Measurements from ENCODE around the gene ARG2. TPM values are rescaled to one million over a fixed set of nuclear protein-coding genes. Genes with fewer than 3 reads are reported as not detected.

Gene ARG2
- total and polyA plus RNA-seq, 2 of the 4 experiments (the other 2 are of a cell fraction): 1.1 to 2.5 TPM

DNA sequence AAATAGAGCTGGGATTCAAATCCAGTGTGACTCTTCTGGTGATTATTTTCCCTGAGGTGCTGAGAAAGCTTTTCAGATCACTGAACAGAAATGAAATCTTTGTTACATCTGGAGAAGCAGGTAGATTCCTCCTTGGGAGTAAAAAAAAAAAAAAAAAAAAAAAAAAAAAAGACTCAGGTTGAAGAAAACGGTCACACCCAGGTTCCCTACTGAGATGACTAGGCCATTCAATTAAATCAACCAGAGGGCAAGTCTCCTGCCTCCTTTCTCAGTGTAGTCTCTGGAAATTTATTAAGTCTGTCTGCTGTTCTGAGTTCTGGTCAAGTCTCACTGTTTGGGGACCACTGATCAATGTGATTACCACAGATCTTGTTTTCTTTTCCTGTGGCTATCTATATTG is 24.0 kb downstream of the ARG2 start:
- Histone ChIP-seq H2BK5ac (ENCODE audit: low read depth, low read length, poor library complexity, severe bottlenecking) (no peak overlapping the region), H4K20me1 (ENCODE audit: insufficient read depth, low read length) (no peaks in the 10 kb centered on the region), H3K9me3 (ENCODE audit: control insufficient read depth, insufficient read depth, low read length) (no peaks in the 10 kb centered on the region), H4K5ac (ENCODE audit: low read depth, low read length) (no peak overlapping the region), H2AK5ac (ENCODE audit: low read depth, low read length) (no peak overlapping the region), H3K27me3 (ENCODE audit: control insufficient read depth, insufficient read depth, low read length) (no peaks in the 10 kb centered on the region), H2BK20ac (ENCODE audit: low read depth, low read length) (no peak overlapping the region), H3K4me2 (ENCODE audit: low read depth, low read length) (no peak overlapping the region), H3K9ac (ENCODE audit: low read depth, low read length) (no peak overlapping the region), H3K56ac (ENCODE audit: extremely low read depth, insufficient read depth, low read length) (no peak overlapping the region), H3K4me3 (ENCODE audit: insufficient read depth, low read depth, low read length) (no peak overlapping the region), H3K4me1 (ENCODE audit: control insufficient read depth, insufficient read depth, low read length) (no peaks in the 10 kb centered on the region), H3K27ac (ENCODE audit: insufficient read depth, low read length) (no peak overlapping the region), H4K91ac (ENCODE audit: insufficient read depth, low read depth, low read length) (no peak overlapping the region), H3K14ac (replicated peaks; ENCODE audit: low read depth, low read length) (no peak overlapping the region), H2BK120ac (ENCODE audit: low read depth, low read length) (no peak overlapping the region), H3K4ac (ENCODE audit: low read depth, low read length) (no peak overlapping the region), H4K8ac (ENCODE audit: low read depth in 2 of 2, low read length in 2 of 2) (no peak overlapping the region), H3K9me1 (ENCODE audit: insufficient read depth, low read length) (peaks cover 3% of the 10 kb centered on the region; the same call in 1 of the 2 replicates), H3K36me3 (ENCODE audit: control insufficient read depth, insufficient read depth, low read length) (peaks cover 8% of the 10 kb centered on the region), H2AFZ (replicated peaks; ENCODE audit: low read length, poor library complexity) (no peak overlapping the region), H2AK9ac (replicated peaks; ENCODE audit: low read depth, low read length, poor library complexity) (no peak overlapping the region), H3K23ac (ENCODE audit: low read depth, low read length) (no peak overlapping the region), H3K18ac (ENCODE audit: low read depth, low read length) (no peak overlapping the region), H2BK15ac (ENCODE audit: low read depth, low read length) (no peak overlapping the region), H3K79me1 (ENCODE audit: low read depth in 1 of 2, low read length in 2 of 2) (no peaks in the 10 kb centered on the region)
- no peak for ATAC-seq (ENCODE audit: low read depth)
- dilution Hi-C loops (cut with HindIII; ENCODE audit: low sequenced_read_pairs, unreplicated experiment): no loop called here
- BruUV-seq (replicated peaks): no TSS peak
- no peak for DNase-seq
- WGBS, 2 experiments (ENCODE audit: extremely low coverage in 2 of 2, insufficient read length in 1 of 2): no CpG with 5 or more reads among the region's 1 CpG
- POLR2A ChIA-PET (ENCODE audit: unreplicated experiment): no interaction called here
- in situ Hi-C loops (cut with MboI; ENCODE audit: low sequenced_read_pairs): no loop called here
- TF ChIP-seq POLR2A (IDR thresholded peaks at IDR 0.05; ENCODE audit: low read depth, low read length) (no peak), MAFK (IDR thresholded peaks at IDR 0.05; ENCODE audit: low read depth, low read length) (no peak), MXI1 (IDR thresholded peaks at IDR 0.05; ENCODE audit: borderline replicate concordance, low read depth, low read length) (no peak), RFX5 (IDR thresholded peaks at IDR 0.05; ENCODE audit: low read depth, low read length) (no peak), RAD21 (IDR thresholded peaks at IDR 0.05; ENCODE audit: low read length) (no peak), FOS (IDR thresholded peaks at IDR 0.05; ENCODE audit: low read depth, low read length) (no peak), NFE2L2 (IDR thresholded peaks at IDR 0.05; ENCODE audit: low read depth, low read length) (no peak), SMC3 (IDR thresholded peaks at IDR 0.05; ENCODE audit: low read depth, low read length) (no peak), CHD1 (IDR thresholded peaks at IDR 0.05; ENCODE audit: low read depth, low read length) (no peak), RCOR1 (IDR thresholded peaks at IDR 0.05; ENCODE audit: insufficient replicate concordance, low read length) (no peak), CEBPB (IDR thresholded peaks at IDR 0.05; ENCODE audit: low read depth, low read length) (no peak), MAZ (IDR thresholded peaks at IDR 0.05; ENCODE audit: borderline replicate concordance, low read depth, low read length) (no peak)
- TF ChIP-seq, protein P1, sequence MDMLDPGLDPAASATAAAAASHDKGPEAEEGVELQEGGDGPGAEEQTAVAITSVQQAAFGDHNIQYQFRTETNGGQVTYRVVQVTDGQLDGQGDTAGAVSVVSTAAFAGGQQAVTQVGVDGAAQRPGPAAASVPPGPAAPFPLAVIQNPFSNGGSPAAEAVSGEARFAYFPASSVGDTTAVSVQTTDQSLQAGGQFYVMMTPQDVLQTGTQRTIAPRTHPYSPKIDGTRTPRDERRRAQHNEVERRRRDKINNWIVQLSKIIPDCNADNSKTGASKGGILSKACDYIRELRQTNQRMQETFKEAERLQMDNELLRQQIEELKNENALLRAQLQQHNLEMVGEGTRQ (IDR thresholded peaks at IDR 0.05; ENCODE audit: low read depth, low read length): no peak
- TF ChIP-seq, protein P2, sequence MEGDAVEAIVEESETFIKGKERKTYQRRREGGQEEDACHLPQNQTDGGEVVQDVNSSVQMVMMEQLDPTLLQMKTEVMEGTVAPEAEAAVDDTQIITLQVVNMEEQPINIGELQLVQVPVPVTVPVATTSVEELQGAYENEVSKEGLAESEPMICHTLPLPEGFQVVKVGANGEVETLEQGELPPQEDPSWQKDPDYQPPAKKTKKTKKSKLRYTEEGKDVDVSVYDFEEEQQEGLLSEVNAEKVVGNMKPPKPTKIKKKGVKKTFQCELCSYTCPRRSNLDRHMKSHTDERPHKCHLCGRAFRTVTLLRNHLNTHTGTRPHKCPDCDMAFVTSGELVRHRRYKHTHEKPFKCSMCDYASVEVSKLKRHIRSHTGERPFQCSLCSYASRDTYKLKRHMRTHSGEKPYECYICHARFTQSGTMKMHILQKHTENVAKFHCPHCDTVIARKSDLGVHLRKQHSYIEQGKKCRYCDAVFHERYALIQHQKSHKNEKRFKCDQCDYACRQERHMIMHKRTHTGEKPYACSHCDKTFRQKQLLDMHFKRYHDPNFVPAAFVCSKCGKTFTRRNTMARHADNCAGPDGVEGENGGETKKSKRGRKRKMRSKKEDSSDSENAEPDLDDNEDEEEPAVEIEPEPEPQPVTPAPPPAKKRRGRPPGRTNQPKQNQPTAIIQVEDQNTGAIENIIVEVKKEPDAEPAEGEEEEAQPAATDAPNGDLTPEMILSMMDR (conservative IDR thresholded peaks at IDR 0.05; ENCODE audit: low read depth, low read length): no peak
- TF ChIP-seq, protein P3, sequence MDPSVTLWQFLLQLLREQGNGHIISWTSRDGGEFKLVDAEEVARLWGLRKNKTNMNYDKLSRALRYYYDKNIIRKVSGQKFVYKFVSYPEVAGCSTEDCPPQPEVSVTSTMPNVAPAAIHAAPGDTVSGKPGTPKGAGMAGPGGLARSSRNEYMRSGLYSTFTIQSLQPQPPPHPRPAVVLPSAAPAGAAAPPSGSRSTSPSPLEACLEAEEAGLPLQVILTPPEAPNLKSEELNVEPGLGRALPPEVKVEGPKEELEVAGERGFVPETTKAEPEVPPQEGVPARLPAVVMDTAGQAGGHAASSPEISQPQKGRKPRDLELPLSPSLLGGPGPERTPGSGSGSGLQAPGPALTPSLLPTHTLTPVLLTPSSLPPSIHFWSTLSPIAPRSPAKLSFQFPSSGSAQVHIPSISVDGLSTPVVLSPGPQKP (IDR thresholded peaks at IDR 0.05; ENCODE audit: borderline replicate concordance, low read depth, low read length): no peak
- CTCF ChIA-PET: interaction anchor here (0.6 to 0.9 kb wide), 2 partner anchors 23 to 61 kb away, joined by 3 to 4 read pairs; no protein-coding TSS in a partner anchor
- intact Hi-C loops (cut with micrococcal nuclease): no loop called here

Data from IMR-90 (cell line).